Panc1 (cell line): ENCODE results near the gene TESK2. TPM values are rescaled to one million over a fixed set of nuclear protein-coding genes. Genes with fewer than 3 reads are reported as not detected.
A peak's percentile ranks its signal among the peaks of the same experiment; 100 is the strongest.

Experiments used
- ATAC-seq: fragments of 200-7000 bp; cut with Tn5 transposase; 2 replicates; pipeline ENCODE4 v1.9.1; 2020; ENCODE audit warnings: mild to moderate bottlenecking, moderate library complexity
- BruUV-seq: library from RNA; stranded (reverse); fragments of 400-500 nt; replicated peaks from 2 replicates; lab custom pipeline; 2021; lab: Mats Ljungman, UMichigan
- CTCF ChIA-PET: fragments of 300-600 bp; sonication (Branson Sonifier 250); formaldehyde crosslinking; loops from one replicate; lab custom pipeline; 2022; ENCODE audit warnings: antibody characterized with exemption; lab: Charles Lee
- POLR2A ChIA-PET: fragments of 300-600 bp; sonication (Branson Sonifier 250); formaldehyde crosslinking; loops from one replicate; lab custom pipeline; 2022; ENCODE audit warnings: antibody characterized with exemption; lab: Charles Lee
- DNase-seq: peaks from one replicate; pipeline ENCODE4 v3.0.0-alpha.2; 2010; ENCODE audit warnings: low read depth, low spot score
- H3K27ac ChIP-seq: 2 replicates; pipeline ENCODE4 v1.5.1; 2011; ENCODE audit warnings: mild to moderate bottlenecking, low read length, inconsistent platforms
- H3K27me3 ChIP-seq: fragments of 200-500 bp; sonication (Bioruptor generic); 2 replicates; pipeline ENCODE4 v1.6.0; 2014; ENCODE audit warnings: low read length, inconsistent platforms; ENCODE audit not compliant: control insufficient read depth, insufficient read depth
- H3K36me3 ChIP-seq: fragments of 200-500 bp; sonication (Bioruptor generic); 2 replicates; pipeline ENCODE4 v1.5.1; 2014; ENCODE audit warnings: inconsistent platforms, mild to moderate bottlenecking, low read length, moderate library complexity; ENCODE audit not compliant: control insufficient read depth, insufficient read depth
- H3K4me1 ChIP-seq: 2 replicates; pipeline ENCODE4 v1.5.1; 2011; ENCODE audit warnings: inconsistent platforms, mild to moderate bottlenecking, low read length, moderate library complexity; ENCODE audit not compliant: control insufficient read depth, insufficient read depth
- H3K4me3 ChIP-seq, 2 experiments: 2 replicates each; pipeline ENCODE4 v1.5.1; 2011 to 2012; ENCODE audit warnings: low read depth in 2 of 2, low read length in 2 of 2, mild to moderate bottlenecking in 2 of 2, inconsistent platforms in 1 of 2, moderate library complexity in 1 of 2
- H3K9me3 ChIP-seq: fragments of 200-500 bp; sonication (Bioruptor generic); 2 replicates; pipeline ENCODE4 v1.5.1; 2014; ENCODE audit warnings: low read depth, mild to moderate bottlenecking, inconsistent platforms, low read length, moderate library complexity; ENCODE audit not compliant: control insufficient read depth, insufficient read depth
- POLR2AphosphoS5 ChIP-seq: IDR thresholded peaks from 2 replicates; pipeline ENCODE4 v1.6.1; 2012; ENCODE audit warnings: mild to moderate bottlenecking, low read depth, low read length, moderate library complexity
- SIN3A ChIP-seq: IDR thresholded peaks from 2 replicates; pipeline ENCODE4 v1.6.1; 2012; ENCODE audit warnings: low read depth, mild to moderate bottlenecking, low read length, moderate library complexity, borderline replicate concordance; ENCODE audit not compliant: insufficient read depth
- TCF7L2 ChIP-seq: IDR thresholded peaks from 2 replicates; pipeline ENCODE4 v1.6.1; 2011; ENCODE audit warnings: mild to moderate bottlenecking, low read depth, low read length, inconsistent platforms
- in situ Hi-C: cut with HindIII; loops from 2 replicates; pipeline ENCODE4 v1.10.0; 2016; ENCODE audit warnings: low sequenced_read_pairs, low pct_unique_long_range_greater_than_20kb
- intact Hi-C: fragments of 100-400 bp; cut with micrococcal nuclease; formaldehyde crosslinking; loops from one replicate; pipeline ENCODE4 v1.10.0; 2022; ENCODE audit not compliant: unreplicated experiment
- total RNA-seq: library from RNA; stranded (reverse); gene quantifications from one replicate; pipeline ENCODE4 v1.2.1, GENCODE V29; 2021; ENCODE audit not compliant: unreplicated experiment
- TF ChIP-seq, protein P1 (sequence below), 2 experiments: IDR thresholded peaks; 2 replicates each; pipeline ENCODE4 v1.6.1; 2011 to 2012; ENCODE audit warnings: low read depth in 2 of 2, control low read depth in 1 of 2, low read length in 1 of 2, mild to moderate bottlenecking in 1 of 2, moderate library complexity in 1 of 2; ENCODE audit not compliant: insufficient read depth in 1 of 2
- TF ChIP-seq, protein P2 (sequence below): fragments of 450-650 bp; IDR thresholded peaks from 2 replicates; pipeline ENCODE4 v1.5.1; 2017; ENCODE audit warnings: mild to moderate bottlenecking

TESK2 gene
- total RNA-seq, 1 experiment from 2014 or later: 3.3 TPM

DNA sequence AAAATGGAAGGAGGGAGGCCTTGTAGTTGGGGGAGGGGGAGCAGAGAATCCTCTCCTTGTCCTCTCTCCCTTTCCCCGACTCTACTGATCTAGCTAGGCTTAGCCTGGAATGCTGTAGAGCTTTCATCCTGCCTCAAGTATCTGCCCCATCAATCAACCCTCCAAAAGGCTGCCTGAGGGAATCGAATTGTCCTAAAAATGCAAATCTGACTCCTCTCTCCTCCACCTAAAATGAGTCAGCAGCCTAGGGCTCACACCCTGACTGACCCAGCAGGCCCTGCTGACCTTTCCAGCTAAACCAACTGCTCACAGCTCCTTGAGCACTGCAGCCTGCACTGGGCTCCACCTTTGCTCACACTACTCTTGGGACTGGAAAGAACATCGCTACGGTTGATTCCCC, 161.5 kb downstream of the TESK2 start:
- DNase-seq (no peak), ATAC-seq (peak; percentile 20; the same call in 1 of the 2 replicates)
- BruUV-seq: no TSS peak
- TF ChIP-seq, protein P1, sequence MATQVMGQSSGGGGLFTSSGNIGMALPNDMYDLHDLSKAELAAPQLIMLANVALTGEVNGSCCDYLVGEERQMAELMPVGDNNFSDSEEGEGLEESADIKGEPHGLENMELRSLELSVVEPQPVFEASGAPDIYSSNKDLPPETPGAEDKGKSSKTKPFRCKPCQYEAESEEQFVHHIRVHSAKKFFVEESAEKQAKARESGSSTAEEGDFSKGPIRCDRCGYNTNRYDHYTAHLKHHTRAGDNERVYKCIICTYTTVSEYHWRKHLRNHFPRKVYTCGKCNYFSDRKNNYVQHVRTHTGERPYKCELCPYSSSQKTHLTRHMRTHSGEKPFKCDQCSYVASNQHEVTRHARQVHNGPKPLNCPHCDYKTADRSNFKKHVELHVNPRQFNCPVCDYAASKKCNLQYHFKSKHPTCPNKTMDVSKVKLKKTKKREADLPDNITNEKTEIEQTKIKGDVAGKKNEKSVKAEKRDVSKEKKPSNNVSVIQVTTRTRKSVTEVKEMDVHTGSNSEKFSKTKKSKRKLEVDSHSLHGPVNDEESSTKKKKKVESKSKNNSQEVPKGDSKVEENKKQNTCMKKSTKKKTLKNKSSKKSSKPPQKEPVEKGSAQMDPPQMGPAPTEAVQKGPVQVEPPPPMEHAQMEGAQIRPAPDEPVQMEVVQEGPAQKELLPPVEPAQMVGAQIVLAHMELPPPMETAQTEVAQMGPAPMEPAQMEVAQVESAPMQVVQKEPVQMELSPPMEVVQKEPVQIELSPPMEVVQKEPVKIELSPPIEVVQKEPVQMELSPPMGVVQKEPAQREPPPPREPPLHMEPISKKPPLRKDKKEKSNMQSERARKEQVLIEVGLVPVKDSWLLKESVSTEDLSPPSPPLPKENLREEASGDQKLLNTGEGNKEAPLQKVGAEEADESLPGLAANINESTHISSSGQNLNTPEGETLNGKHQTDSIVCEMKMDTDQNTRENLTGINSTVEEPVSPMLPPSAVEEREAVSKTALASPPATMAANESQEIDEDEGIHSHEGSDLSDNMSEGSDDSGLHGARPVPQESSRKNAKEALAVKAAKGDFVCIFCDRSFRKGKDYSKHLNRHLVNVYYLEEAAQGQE (IDR thresholded peaks at IDR 0.05; ENCODE audit: insufficient read depth in 1 of 2, low read depth in 2 of 2, low read length in 1 of 2): no peak
- no peak for TF ChIP-seq SIN3A
- TF ChIP-seq POLR2AphosphoS5: no peak
- no peak for TF ChIP-seq TCF7L2
- TF ChIP-seq, protein P2, sequence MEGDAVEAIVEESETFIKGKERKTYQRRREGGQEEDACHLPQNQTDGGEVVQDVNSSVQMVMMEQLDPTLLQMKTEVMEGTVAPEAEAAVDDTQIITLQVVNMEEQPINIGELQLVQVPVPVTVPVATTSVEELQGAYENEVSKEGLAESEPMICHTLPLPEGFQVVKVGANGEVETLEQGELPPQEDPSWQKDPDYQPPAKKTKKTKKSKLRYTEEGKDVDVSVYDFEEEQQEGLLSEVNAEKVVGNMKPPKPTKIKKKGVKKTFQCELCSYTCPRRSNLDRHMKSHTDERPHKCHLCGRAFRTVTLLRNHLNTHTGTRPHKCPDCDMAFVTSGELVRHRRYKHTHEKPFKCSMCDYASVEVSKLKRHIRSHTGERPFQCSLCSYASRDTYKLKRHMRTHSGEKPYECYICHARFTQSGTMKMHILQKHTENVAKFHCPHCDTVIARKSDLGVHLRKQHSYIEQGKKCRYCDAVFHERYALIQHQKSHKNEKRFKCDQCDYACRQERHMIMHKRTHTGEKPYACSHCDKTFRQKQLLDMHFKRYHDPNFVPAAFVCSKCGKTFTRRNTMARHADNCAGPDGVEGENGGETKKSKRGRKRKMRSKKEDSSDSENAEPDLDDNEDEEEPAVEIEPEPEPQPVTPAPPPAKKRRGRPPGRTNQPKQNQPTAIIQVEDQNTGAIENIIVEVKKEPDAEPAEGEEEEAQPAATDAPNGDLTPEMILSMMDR: no peak
- no peaks in the 10 kb centered on the region for H3K36me3 ChIP-seq
- ChIA-PET POLR2A (no interaction called here), CTCF (no interaction called here)
- H3K9me3 ChIP-seq: no peaks in the 10 kb centered on the region
- intact Hi-C loops: no loop called here
- H3K4me1 ChIP-seq: peaks cover 19% of the 10 kb centered on the region
- H3K27ac ChIP-seq: no peak overlapping the region
- no peaks in the 10 kb centered on the region for H3K27me3 ChIP-seq
- no peak overlapping the region for H3K4me3 ChIP-seq
- in situ Hi-C loops: no loop called here

DNA sequence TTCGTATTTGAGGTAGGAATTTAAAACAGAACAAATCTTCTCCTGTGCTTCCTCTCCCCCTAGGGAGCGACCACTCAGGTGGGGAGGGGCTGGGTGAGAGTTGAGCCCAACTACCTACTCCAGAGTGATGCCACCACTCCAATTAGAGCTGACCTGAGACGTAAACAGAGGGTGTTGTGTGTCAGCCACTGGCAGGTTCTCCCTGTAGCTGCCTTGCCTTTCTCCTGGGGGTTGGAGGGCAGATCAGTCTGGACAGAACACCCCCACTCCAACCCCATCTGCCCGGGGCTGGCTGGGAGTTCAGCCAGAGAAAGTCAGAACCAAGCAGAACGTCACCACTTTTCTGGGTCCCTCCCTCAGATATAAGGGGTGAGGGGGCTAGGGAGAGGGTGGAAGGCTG, 162.3 kb downstream of the TESK2 start:
- POLR2A ChIA-PET: no interaction called here
- CTCF ChIA-PET: no interaction called here
- H3K4me3 ChIP-seq: no peak overlapping the region
- TF ChIP-seq POLR2AphosphoS5 (no peak), SIN3A (no peak), TCF7L2 (no peak)
- TF ChIP-seq, protein P1 (IDR thresholded peaks at IDR 0.05; ENCODE audit: insufficient read depth in 1 of 2, low read depth in 2 of 2, low read length in 1 of 2): no peak
- TF ChIP-seq, protein P2: no peak
- intact Hi-C loops: no loop called here
- no peaks in the 10 kb centered on the region for H3K36me3 ChIP-seq
- H3K4me1 ChIP-seq: peaks cover 19% of the 10 kb centered on the region
- no TSS peak for BruUV-seq
- H3K27ac ChIP-seq: no peak overlapping the region
- no peaks in the 10 kb centered on the region for H3K9me3 ChIP-seq
- H3K27me3 ChIP-seq: no peaks in the 10 kb centered on the region
- DNase-seq: no peak
- in situ Hi-C loops: no loop called here
- no peak for ATAC-seq
